IMR-90 (cell line): Measurements from ENCODE around the gene PPP1R14C. TPM values are rescaled to one million over a fixed set of nuclear protein-coding genes. Genes with fewer than 3 reads are reported as not detected.

ENCODE experiments used
- ATAC-seq: fragments of 200-7000 bp; cut with Tn5 transposase; 2 replicates; pipeline ENCODE4 v1.9.1; 2020; ENCODE audit warnings: low read depth, mild to moderate bottlenecking, moderate library complexity
- BruUV-seq: library from RNA; stranded (reverse); fragments of 400-500 nt; replicated peaks from 2 replicates; lab custom pipeline; 2021; lab: Mats Ljungman, UMichigan
- CTCF ChIA-PET: fragments of 300-600 bp; formaldehyde crosslinking; extraction: SDS; loops from one replicate; lab custom pipeline; 2021; ENCODE audit warnings: antibody characterized with exemption; lab: Yijun Ruan, JAX
- POLR2A ChIA-PET: fragments of 300-600 bp; sonication (Branson Sonifier 250); formaldehyde crosslinking; loops from one replicate; lab custom pipeline; 2022; ENCODE audit warnings: antibody characterized with exemption; ENCODE audit not compliant: unreplicated experiment; lab: Charles Lee
- DNase-seq: peaks from one replicate; pipeline ENCODE4 v3.0.0; 2013
- H2AFZ ChIP-seq: replicated peaks from 2 replicates; pipeline ENCODE3; 2013; ENCODE audit warnings: low read length, mild to moderate bottlenecking; ENCODE audit not compliant: poor library complexity
- H2AK5ac ChIP-seq: 2 replicates; pipeline ENCODE4 v1.6.1; 2013; ENCODE audit warnings: low read depth, low read length, inconsistent platforms
- H2AK9ac ChIP-seq: replicated peaks from 2 replicates; pipeline ENCODE3; 2013; ENCODE audit warnings: mild to moderate bottlenecking, low read depth, low read length, moderate library complexity; ENCODE audit not compliant: poor library complexity
- H2BK120ac ChIP-seq: 2 replicates; pipeline ENCODE4 v1.6.1; 2013; ENCODE audit warnings: low read depth, low read length, inconsistent platforms
- H2BK15ac ChIP-seq: 3 replicates; pipeline ENCODE4 v1.6.1; 2013; ENCODE audit warnings: low read depth, low read length, inconsistent platforms
- H2BK20ac ChIP-seq: 2 replicates; pipeline ENCODE4 v1.6.1; 2013; ENCODE audit warnings: low read depth, mild to moderate bottlenecking, inconsistent platforms, low read length, moderate library complexity
- H2BK5ac ChIP-seq: 2 replicates; pipeline ENCODE4 v1.6.1; 2013; ENCODE audit warnings: mild to moderate bottlenecking, low read depth, low read length, inconsistent platforms; ENCODE audit not compliant: poor library complexity, severe bottlenecking
- H3K14ac ChIP-seq: replicated peaks from 2 replicates; pipeline ENCODE4 v1.6.1; 2013; ENCODE audit warnings: low read depth, low read length, inconsistent platforms
- H3K18ac ChIP-seq: 2 replicates; pipeline ENCODE4 v1.6.1; 2013; ENCODE audit warnings: low read depth, low read length, control low read depth
- H3K23ac ChIP-seq: 2 replicates; pipeline ENCODE4 v1.6.1; 2013; ENCODE audit warnings: low read depth, low read length, inconsistent platforms
- H3K27ac ChIP-seq: 2 replicates; pipeline ENCODE4 v1.5.1; 2013; ENCODE audit warnings: mild to moderate bottlenecking, control low read depth, low read length; ENCODE audit not compliant: insufficient read depth
- H3K27me3 ChIP-seq: 2 replicates; pipeline ENCODE4 v1.6.1; 2013; ENCODE audit warnings: low read length; ENCODE audit not compliant: control insufficient read depth, insufficient read depth
- H3K36me3 ChIP-seq: 2 replicates; pipeline ENCODE4 v1.6.1; 2013; ENCODE audit warnings: low read length, mixed read lengths; ENCODE audit not compliant: control insufficient read depth, insufficient read depth
- H3K4ac ChIP-seq: 2 replicates; pipeline ENCODE4 v1.6.1; 2013; ENCODE audit warnings: low read depth, low read length, inconsistent platforms
- H3K4me1 ChIP-seq: 2 replicates; pipeline ENCODE4 v1.6.1; 2013; ENCODE audit warnings: low read length, mixed read lengths; ENCODE audit not compliant: control insufficient read depth, insufficient read depth
- H3K4me2 ChIP-seq: 2 replicates; pipeline ENCODE4 v1.6.1; 2013; ENCODE audit warnings: low read depth, mild to moderate bottlenecking, control low read depth, low read length, moderate library complexity
- H3K4me3 ChIP-seq: 2 replicates; pipeline ENCODE4 v1.5.1; 2013; ENCODE audit warnings: low read depth, mild to moderate bottlenecking, control low read depth, low read length, moderate library complexity; ENCODE audit not compliant: insufficient read depth
- H3K56ac ChIP-seq: 2 replicates; pipeline ENCODE4 v1.6.1; 2013; ENCODE audit warnings: low read length, inconsistent platforms; ENCODE audit not compliant: insufficient read depth; ENCODE audit errors: extremely low read depth
- H3K79me1 ChIP-seq, 2 experiments: 2 replicates each; pipeline ENCODE4 v1.6.1; 2013; ENCODE audit warnings: low read length in 2 of 2, inconsistent platforms in 1 of 2, low read depth in 1 of 2
- H3K9ac ChIP-seq: 2 replicates; pipeline ENCODE4 v1.6.1; 2013; ENCODE audit warnings: low read depth, low read length, control low read depth
- H3K9me1 ChIP-seq: 2 replicates; pipeline ENCODE4 v1.6.1; 2013; ENCODE audit warnings: low read length, inconsistent platforms; ENCODE audit not compliant: insufficient read depth
- H3K9me3 ChIP-seq: 2 replicates; pipeline ENCODE4 v1.6.1; 2013; ENCODE audit warnings: low read length; ENCODE audit not compliant: control insufficient read depth, insufficient read depth
- H4K20me1 ChIP-seq: 2 replicates; pipeline ENCODE4 v1.6.1; 2013; ENCODE audit warnings: low read length, inconsistent platforms; ENCODE audit not compliant: insufficient read depth
- H4K5ac ChIP-seq: 2 replicates; pipeline ENCODE4 v1.6.1; 2013; ENCODE audit warnings: mild to moderate bottlenecking, low read depth, low read length, control low read depth
- H4K8ac ChIP-seq, 2 experiments: 2 replicates each; pipeline ENCODE4 v1.6.1; 2013; ENCODE audit warnings: low read depth in 2 of 2, low read length in 2 of 2, control low read depth in 1 of 2, inconsistent platforms in 1 of 2
- H4K91ac ChIP-seq: 2 replicates; pipeline ENCODE4 v1.6.1; 2013; ENCODE audit warnings: low read depth, low read length, inconsistent platforms; ENCODE audit not compliant: insufficient read depth
- BHLHE40 ChIP-seq: fragments of 150-350 bp; IDR thresholded peaks from 2 replicates; pipeline ENCODE4 v1.6.1; 2016; ENCODE audit warnings: mild to moderate bottlenecking, low read depth, low read length
- CEBPB ChIP-seq: IDR thresholded peaks from 2 replicates; pipeline ENCODE4 v1.6.1; 2012; ENCODE audit warnings: low read depth, low read length, improper control_type of control experiment
- CHD1 ChIP-seq: IDR thresholded peaks from 2 replicates; pipeline ENCODE4 v1.6.1; 2012; ENCODE audit warnings: low read depth, low read length, improper control_type of control experiment
- CTCF ChIP-seq: conservative IDR thresholded peaks from 2 replicates; pipeline ENCODE4 v1.5.1; 2012; ENCODE audit warnings: mild to moderate bottlenecking, low read depth, low read length, improper control_type of control experiment
- ELK1 ChIP-seq: fragments of 150-350 bp; IDR thresholded peaks from 2 replicates; pipeline ENCODE4 v1.6.1; 2016; ENCODE audit warnings: low read depth, mild to moderate bottlenecking, low read length, moderate library complexity, borderline replicate concordance
- FOS ChIP-seq: fragments of 150-350 bp; IDR thresholded peaks from 2 replicates; pipeline ENCODE4 v1.6.1; 2016; ENCODE audit warnings: low read depth, low read length
- MAFK ChIP-seq: IDR thresholded peaks from 2 replicates; pipeline ENCODE4 v1.6.1; 2012; ENCODE audit warnings: low read depth, low read length, improper control_type of control experiment
- MAZ ChIP-seq: IDR thresholded peaks from 2 replicates; pipeline ENCODE4 v1.6.1; 2012; ENCODE audit warnings: low read depth, mild to moderate bottlenecking, low read length, improper control_type of control experiment, moderate library complexity, borderline replicate concordance
- MXI1 ChIP-seq: IDR thresholded peaks from 2 replicates; pipeline ENCODE4 v1.6.1; 2012; ENCODE audit warnings: low read depth, mild to moderate bottlenecking, low read length, moderate library complexity, borderline replicate concordance
- NFE2L2 ChIP-seq: fragments of 150-350 bp; IDR thresholded peaks from 2 replicates; pipeline ENCODE4 v1.6.1; 2016; ENCODE audit warnings: low read depth, mild to moderate bottlenecking, low read length
- POLR2A ChIP-seq: IDR thresholded peaks from 2 replicates; pipeline ENCODE4 v1.6.1; 2012; ENCODE audit warnings: mild to moderate bottlenecking, low read depth, low read length
- RAD21 ChIP-seq: IDR thresholded peaks from 2 replicates; pipeline ENCODE4 v1.6.1; 2012; ENCODE audit warnings: low read length, improper control_type of control experiment
- RCOR1 ChIP-seq: IDR thresholded peaks from 2 replicates; pipeline ENCODE4 v1.6.1; 2012; ENCODE audit warnings: mild to moderate bottlenecking, low read length, improper control_type of control experiment; ENCODE audit not compliant: insufficient replicate concordance
- RFX5 ChIP-seq: IDR thresholded peaks from 2 replicates; pipeline ENCODE4 v1.8.0; 2012; ENCODE audit warnings: low read depth, mild to moderate bottlenecking, low read length, moderate library complexity
- SMC3 ChIP-seq: fragments of 150-350 bp; IDR thresholded peaks from 2 replicates; pipeline ENCODE4 v1.6.1; 2016; ENCODE audit warnings: low read depth, mild to moderate bottlenecking, antibody characterized with exemption, low read length, moderate library complexity
- WGBS, 2 experiments: methylation state at CpG; one replicate each; pipeline versions ENCODE4 v1.1.5 to v1.1.7; 2013; ENCODE audit warnings: missing lambda C conversion rate in 2 of 2; ENCODE audit not compliant: insufficient read length in 1 of 2; ENCODE audit errors: extremely low coverage in 2 of 2; 5-methylcytosine and 5-hydroxymethylcytosine counted together
- dilution Hi-C: fragments of 300-500 bp; cut with HindIII; formaldehyde crosslinking; loops from one replicate; pipeline ENCODE4 v1.14.3; 2018; ENCODE audit warnings: low sequenced_read_pairs; ENCODE audit not compliant: unreplicated experiment
- in situ Hi-C: fragments of 300-500 bp; cut with MboI; formaldehyde crosslinking; loops from 3 replicates; pipeline ENCODE4 v1.14.3; 2019; ENCODE audit warnings: low sequenced_read_pairs, inconsistent platforms, mixed read lengths
- intact Hi-C: fragments of 100-400 bp; cut with micrococcal nuclease; formaldehyde crosslinking; loops from 2 replicates; pipeline ENCODE4 v1.10.0; 2022
- polyA plus RNA-seq, 3 experiments: library from polyadenylated mRNA; depleted of rRNA; stranded (reverse); fragments of >200 nt; gene quantifications; 2 replicates each; pipeline ENCODE4 v1.2.3, GENCODE V29; 2012; ENCODE audit warnings: low replicate concordance in 1 of 3
- total RNA-seq: library from RNA; depleted of rRNA; stranded (reverse); fragments of >200 nt; gene quantifications from 2 replicates; pipeline ENCODE4 v1.2.3, GENCODE V29; 2012
- TF ChIP-seq, protein P1 (sequence below): fragments of 150-350 bp; IDR thresholded peaks from 2 replicates; pipeline ENCODE4 v1.6.1; 2017; ENCODE audit warnings: mild to moderate bottlenecking, antibody characterized with exemption, low read length, low read depth

PPP1R14C gene
- total and polyA plus RNA-seq, 2 of the 4 experiments (the other 2 are of a cell fraction) = not detected

- no peak overlapping the region for H3K14ac ChIP-seq
- H2BK5ac ChIP-seq = no peak overlapping the region
- BruUV-seq = no TSS peak
- H3K23ac ChIP-seq = no peak overlapping the region
- H4K20me1 ChIP-seq = no peaks in the 10 kb centered on the region
- TF ChIP-seq POLR2A (no peak), CTCF (no peak), BHLHE40 (no peak), NFE2L2 (no peak), MAFK (no peak), MAZ (no peak), ELK1 (no peak), FOS (no peak), CEBPB (no peak), SMC3 (no peak), RAD21 (no peak), MXI1 (no peak), RCOR1 (no peak), RFX5 (no peak), CHD1 (no peak)
- TF ChIP-seq, protein P1, sequence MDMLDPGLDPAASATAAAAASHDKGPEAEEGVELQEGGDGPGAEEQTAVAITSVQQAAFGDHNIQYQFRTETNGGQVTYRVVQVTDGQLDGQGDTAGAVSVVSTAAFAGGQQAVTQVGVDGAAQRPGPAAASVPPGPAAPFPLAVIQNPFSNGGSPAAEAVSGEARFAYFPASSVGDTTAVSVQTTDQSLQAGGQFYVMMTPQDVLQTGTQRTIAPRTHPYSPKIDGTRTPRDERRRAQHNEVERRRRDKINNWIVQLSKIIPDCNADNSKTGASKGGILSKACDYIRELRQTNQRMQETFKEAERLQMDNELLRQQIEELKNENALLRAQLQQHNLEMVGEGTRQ = no peak
- H3K56ac ChIP-seq = no peak overlapping the region
- H3K27me3 ChIP-seq = peaks cover 19% of the 10 kb centered on the region; the same call in 1 of the 2 replicates
- no peak overlapping the region for H3K27ac ChIP-seq
- no peak overlapping the region for H2BK20ac ChIP-seq
- DNase-seq (no peak), ATAC-seq (no peak)
- H3K4me1 ChIP-seq = no peaks in the 10 kb centered on the region
- no peak overlapping the region for H3K4ac ChIP-seq
- H2BK120ac ChIP-seq = no peak overlapping the region
- ChIA-PET CTCF (interaction anchor here (0.9 kb wide), 1 partner anchor 53 kb away, joined by 6 read pairs; no protein-coding TSS in a partner anchor), POLR2A (no interaction called here)
- H2AK5ac ChIP-seq = no peak overlapping the region
- H3K9me1 ChIP-seq = no peaks in the 10 kb centered on the region
- no peaks in the 10 kb centered on the region for H3K79me1 ChIP-seq
- H4K91ac ChIP-seq = no peak overlapping the region
- in situ Hi-C loops = no loop called here
- dilution Hi-C loops = no loop called here
- no peaks in the 10 kb centered on the region for H3K36me3 ChIP-seq
- H2BK15ac ChIP-seq = no peak overlapping the region
- H2AK9ac ChIP-seq = no peak overlapping the region
- 60% methylated on average over 2 of the region's 2 CpGs; no CpG with 5 or more reads in 1 of the 2 experiments for WGBS, 2 experiments
- no peak overlapping the region for H3K4me2 ChIP-seq
- H3K9me3 ChIP-seq = no peaks in the 10 kb centered on the region
- H3K18ac ChIP-seq = no peak overlapping the region
- H2AFZ ChIP-seq = no peak overlapping the region
- H4K5ac ChIP-seq = no peak overlapping the region
- intact Hi-C loops = no loop called here
- no peak overlapping the region for H3K4me3 ChIP-seq
- H4K8ac ChIP-seq = no peak overlapping the region
- H3K9ac ChIP-seq = no peak overlapping the region
Measured at GRCh38 chr6:150133686-150134085, 9.2 kb upstream of the PPP1R14C start.
